ENCODE results near the gene ST6GALNAC4. TPM values are rescaled to one million over a fixed set of nuclear protein-coding genes. Genes with fewer than 3 reads are reported as not detected.

ST6GALNAC4 gene
- total and polyA plus RNA-seq, 9 of the 15 experiments (the other 6 are each of a cell fraction or from before 2014, with no cell fraction given): 2.6 to 43.1 (median 15.4) TPM

DNA sequence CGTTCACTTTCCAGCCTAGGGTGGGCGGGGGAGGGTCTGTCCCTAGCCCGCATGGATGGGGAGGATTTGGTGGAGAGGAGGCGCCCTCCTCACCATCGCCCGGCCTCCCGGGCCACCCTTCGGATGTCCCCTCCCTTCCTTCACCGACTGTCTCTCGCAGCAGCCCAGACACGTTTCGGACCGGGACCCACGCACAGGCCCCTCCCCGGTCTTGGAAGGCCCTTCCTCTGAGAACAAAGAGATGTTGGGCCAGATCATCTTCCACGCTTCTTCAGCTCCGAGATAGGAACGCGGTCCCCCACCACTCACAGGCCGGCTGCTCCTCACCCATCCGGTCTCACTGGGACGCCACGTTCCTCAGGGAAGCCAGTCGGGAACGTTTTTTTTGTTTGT is 21.5 kb upstream of the ST6GALNAC4 start:
- Histone ChIP-seq H3K9ac (ENCODE audit: insufficient read depth in 1 of 2, low read depth in 2 of 2, low read length in 2 of 2) (peak overlapping the region; percentile 89 to 96), H3K27ac (ENCODE audit: extremely low read depth, low read depth, low read length) (peak overlapping the region; percentile 88), H3K9me1 (ENCODE audit: control insufficient read depth, insufficient read depth, low read length) (peaks cover 3% of the 10 kb centered on the region), H3K4me1 (replicated peaks in 1 of 2; ENCODE audit: control insufficient read depth in 2 of 2, insufficient read depth in 2 of 2, low read length in 2 of 2) (peaks cover 69 to 90% of the 10 kb centered on the region in 2 experiments), H3K36me3 (ENCODE audit: control insufficient read depth, insufficient read depth, low read length) (peaks cover 39% of the 10 kb centered on the region; the same call in 2 of the 3 replicates), H3K9me3 (replicated peaks; ENCODE audit: control insufficient read depth, insufficient read depth, low read depth, low read length) (no peaks in the 10 kb centered on the region), H3K79me2 (ENCODE audit: control insufficient read depth, insufficient read depth, low read length) (peaks cover 41% of the 10 kb centered on the region), H3K27me3 (ENCODE audit: control insufficient read depth in 2 of 2, insufficient read depth in 2 of 2, low read length in 2 of 2) (no peaks in the 10 kb centered on the region), H3K4me2 (ENCODE audit: insufficient read depth, low read length) (peak overlapping the region; percentile 97), H3K4me3 (no peak overlapping the region), H4K20me1 (replicated peaks; ENCODE audit: control insufficient read depth, insufficient read depth, low read length) (peaks cover 18% of the 10 kb centered on the region; the same call in 1 of the 2 replicates), H2AFZ (ENCODE audit: low read depth, low read length) (peak overlapping the region; percentile 93)
- in situ Hi-C loops (cut with MboI) (loop anchor here (5.0 kb wide), 2 partner anchors 94 to 179 kb away; no protein-coding TSS in a partner anchor), intact Hi-C loops (cut with micrococcal nuclease) (no loop called here)
- ChIA-PET POLR2A (interaction anchor here (0.6 kb wide), 1 partner anchor 61 kb away, joined by 3 read pairs; no protein-coding TSS in a partner anchor), CTCF (ENCODE audit: low intra/inter-chr PET ratio) (interaction anchor here (0.6 kb wide), 1 partner anchor 180 kb away, joined by 4 read pairs; no protein-coding TSS in a partner anchor)
- ATAC-seq: 0 out of 3 replicates have a peak, but pooled peaks have one; percentile 0
- BruUV-seq (replicated peaks): no TSS peak
- no peak for FAIRE-seq
- DNase-seq (ENCODE audit: extremely low read depth in 1 of 4, low spot score in 3 of 4): peak; percentile 38 to 57 (median 48)
- 43% methylated on average over 17 of the region's 25 CpGs for WGBS (ENCODE audit: insufficient coverage, low coverage, missing lambda C conversion rate)
- TF ChIP-seq RBBP5 (IDR thresholded peaks at IDR 0.05; ENCODE audit: borderline replicate concordance, insufficient read depth, low read length, poor library complexity, severe bottlenecking) (peak; percentile 2), CBX1 (IDR thresholded peaks at IDR 0.05; ENCODE audit: low read depth) (0 out of 2 replicates have a peak, but pooled peaks have one; percentile 2), RBFOX2 (IDR thresholded peaks at IDR 0.05; ENCODE audit: low read depth, low read length) (no peak), CHD2 (IDR thresholded peaks at IDR 0.05; ENCODE audit: low read depth, low read length) (no peak), DACH1 (IDR thresholded peaks at IDR 0.05; ENCODE audit: partially characterized antibody) (no peak), MEIS2 (IDR thresholded peaks at IDR 0.05; ENCODE audit: partially characterized antibody) (no peak), ZHX1 (conservative IDR thresholded peaks at IDR 0.05; ENCODE audit: low read length) (no peak), PCBP1 (IDR thresholded peaks at IDR 0.05; ENCODE audit: low read depth, low read length, poor library complexity, severe bottlenecking) (no peak), MECOM (CRISPR knock-in tag; IDR thresholded peaks at IDR 0.05) (no peak), SIN3B (IDR thresholded peaks at IDR 0.05; ENCODE audit: low read depth) (no peak), FOXA3 (CRISPR knock-in tag; conservative IDR thresholded peaks at IDR 0.05 in 1 of 2, IDR thresholded peaks at IDR 0.05 in 1 of 2) (0 out of 4 replicates have a peak, but pooled peaks of 1 of the 2 experiments have one; percentile 35), ZBTB7A (IDR thresholded peaks at IDR 0.05; ENCODE audit: borderline replicate concordance, control insufficient read depth, low read depth, low read length) (peak; percentile 33; the same call in 1 of the 2 replicates), TEAD1 (CRISPR knock-in tag; IDR thresholded peaks at IDR 0.05) (0 out of 4 replicates have a peak, but pooled peaks of 1 of the 2 experiments have one; percentile 2)
- TF ChIP-seq, protein P1, sequence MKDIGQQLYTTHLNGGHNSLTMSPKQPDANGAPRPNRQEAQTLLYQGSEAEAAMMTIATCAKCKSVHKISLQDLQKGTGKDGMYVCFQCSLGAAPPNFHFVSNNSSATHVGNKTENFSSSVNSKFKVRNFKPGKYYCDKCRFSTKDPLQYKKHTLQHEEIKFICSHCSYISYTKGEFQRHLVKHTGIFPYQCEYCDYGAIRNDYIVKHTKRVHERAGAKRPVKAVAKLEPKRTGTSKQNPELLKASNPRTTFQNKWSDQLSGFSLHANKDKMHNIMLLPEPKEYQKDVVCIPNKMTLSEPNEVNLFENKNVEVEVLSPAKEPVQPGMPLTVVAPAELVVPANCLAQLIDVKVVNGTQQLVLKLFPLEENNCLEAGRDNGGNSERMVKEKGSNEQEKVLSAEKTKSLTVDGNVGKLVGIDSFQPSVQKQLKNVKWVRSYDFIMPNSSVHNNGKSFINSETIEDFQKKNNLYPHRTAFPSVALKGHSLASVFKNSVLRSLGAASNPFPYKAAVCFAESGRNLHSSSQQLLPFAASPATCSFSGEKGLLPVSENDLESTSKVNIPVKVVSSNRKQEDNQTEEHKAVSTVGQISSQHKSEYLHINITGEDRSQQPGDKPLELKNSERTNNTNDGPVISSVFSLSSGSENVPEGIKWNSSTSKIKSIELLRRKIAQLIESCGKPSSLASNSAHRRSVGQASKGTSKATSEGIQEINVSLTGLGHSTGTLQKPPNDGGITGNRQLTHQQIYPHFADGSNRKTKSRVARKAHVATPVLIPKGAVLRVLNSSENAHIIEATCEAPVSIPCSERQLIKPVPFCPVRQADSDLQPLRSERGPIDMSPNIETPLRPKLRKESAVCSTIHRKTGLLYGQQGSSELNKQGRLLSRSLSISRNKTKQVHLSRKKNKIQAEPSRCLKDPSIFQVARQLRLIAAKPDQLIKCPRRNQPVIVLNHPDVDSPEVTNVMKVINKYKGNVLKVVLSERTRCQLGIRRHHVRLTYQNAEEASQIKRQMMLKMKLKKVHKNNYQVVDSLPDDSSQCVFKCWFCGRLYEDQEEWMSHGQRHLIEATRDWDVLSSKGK (CRISPR knock-in tag; IDR thresholded peaks at IDR 0.05): no peak
- TF ChIP-seq, protein P2, sequence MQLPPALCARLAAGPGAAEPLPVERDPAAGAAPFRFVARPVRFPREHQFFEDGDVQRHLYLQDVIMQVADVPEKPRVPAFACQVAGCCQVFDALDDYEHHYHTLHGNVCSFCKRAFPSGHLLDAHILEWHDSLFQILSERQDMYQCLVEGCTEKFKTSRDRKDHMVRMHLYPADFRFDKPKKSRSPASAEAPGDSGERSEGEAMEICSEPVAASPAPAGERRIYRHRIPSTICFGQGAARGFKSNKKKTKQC (CRISPR knock-in tag; IDR thresholded peaks at IDR 0.05): peak; percentile 12; the same call in 1 of the 2 replicates
